Skin epidermis (tissue), 12 donors: Measurements from ENCODE around the gene SMC3.
A peak's percentile ranks its signal among the peaks of the same experiment; 100 is the strongest.

Source experiments
- H3K27ac ChIP-seq, 21 experiments: fragments of 200-600 bp; sonication (generic) in 11 of 21; one replicate each; pipeline ENCODE4 v1.5.0; 2020; ENCODE audit warnings: mild to moderate bottlenecking in 3 of 21, inconsistent platforms in 2 of 21, moderate library complexity in 2 of 21
- H3K4me3 ChIP-seq, 7 experiments: fragments of 200-600 bp; sonication (generic) in 2 of 7; one replicate each; pipeline ENCODE4 v1.5.0; 2020; ENCODE audit warnings: inconsistent platforms in 2 of 7, mild to moderate bottlenecking in 2 of 7, moderate library complexity in 1 of 7

The SMC3 gene

GRCh38 chr10:110540031-110540430, 27.5 kb upstream of the SMC3 start:
- H3K4me3 ChIP-seq = no peak overlapping the region
- no peak overlapping the region for H3K27ac ChIP-seq

- Histone ChIP-seq H3K4me3 (no peak overlapping the region), H3K27ac (no peak overlapping the region)
Measured at GRCh38 chr10:110544958-110545537, 22.4 kb upstream of the SMC3 start.

GRCh38 chr10:110546077-110546476, 21.4 kb upstream of the SMC3 start:
- Histone ChIP-seq H3K27ac (no peak overlapping the region), H3K4me3 (no peak overlapping the region)

GRCh38 chr10:110546499-110547110, 20.9 kb upstream of the SMC3 start:
- no peak overlapping the region for H3K27ac ChIP-seq
- H3K4me3 ChIP-seq = no peak overlapping the region

- no peak overlapping the region for H3K27ac ChIP-seq
- H3K4me3 ChIP-seq = no peak overlapping the region
Measured at GRCh38 chr10:110547139-110547761, 20.2 kb upstream of the SMC3 start.

- Histone ChIP-seq H3K27ac (no peak overlapping the region), H3K4me3 (no peak overlapping the region)
Measured at GRCh38 chr10:110548002-110548401, 19.5 kb upstream of the SMC3 start.

- Histone ChIP-seq H3K4me3 (no peak overlapping the region), H3K27ac (no peak overlapping the region)
Measured at GRCh38 chr10:110549211-110549610, 18.3 kb upstream of the SMC3 start.

GRCh38 chr10:110553905-110554304, 13.6 kb upstream of the SMC3 start:
- no peak overlapping the region for H3K4me3 ChIP-seq

GRCh38 chr10:110556296-110556695, 11.2 kb upstream of the SMC3 start:
- no peak overlapping the region for H3K27ac ChIP-seq
- no peak overlapping the region for H3K4me3 ChIP-seq

More at GRCh38 chr10:110553905-110554304, 13.6 kb upstream of the SMC3 start:
- H3K27ac ChIP-seq = no peak overlapping the region

GRCh38 chr10:110556969-110557601, 10.4 kb upstream of the SMC3 start:
- Histone ChIP-seq H3K27ac (no peak overlapping the region), H3K4me3 (no peak overlapping the region)

- Histone ChIP-seq H3K4me3 (no peak overlapping the region), H3K27ac (no peak overlapping the region)
Measured at GRCh38 chr10:110558041-110558440, 9.5 kb upstream of the SMC3 start.

- H3K4me3 ChIP-seq = no peak overlapping the region
- no peak overlapping the region for H3K27ac ChIP-seq
Measured at GRCh38 chr10:110560012-110560411, 7.5 kb upstream of the SMC3 start.

- H3K4me3 ChIP-seq = no peak overlapping the region
- no peak overlapping the region for H3K27ac ChIP-seq
Measured at GRCh38 chr10:110561292-110561691, 6.2 kb upstream of the SMC3 start.

- H3K27ac ChIP-seq = no peak overlapping the region
Measured at GRCh38 chr10:110562348-110562747, 5.1 kb upstream of the SMC3 start.

GRCh38 chr10:110563132-110563531, 4.4 kb upstream of the SMC3 start:
- no peak overlapping the region for H3K27ac ChIP-seq
- no peak overlapping the region for H3K4me3 ChIP-seq

More at GRCh38 chr10:110562348-110562747, 5.1 kb upstream of the SMC3 start:
- no peak overlapping the region for H3K4me3 ChIP-seq

- H3K27ac ChIP-seq = peak overlapping the region in 19 of 21 experiments; percentile 83 to 98 (median 94)
- peak overlapping the region; percentile 83 to 99 (median 96) for H3K4me3 ChIP-seq
Measured at GRCh38 chr10:110566472-110567200, 859 bp upstream of the SMC3 start.

GRCh38 chr10:110568055-110568735, 700 bp downstream of the SMC3 start:
- Histone ChIP-seq H3K4me3 (peak overlapping the region; percentile 83 to 99 (median 96)), H3K27ac (peak overlapping the region; percentile 83 to 98 (median 93))

- H3K4me3 ChIP-seq = peak overlapping the region in 2 of 7 experiments; percentile 92 to 99
- H3K27ac ChIP-seq = no peak overlapping the region
Measured at GRCh38 chr10:110569122-110569521, 1.6 kb downstream of the SMC3 start.

GRCh38 chr10:110569736-110570135, 2.2 kb downstream of the SMC3 start:
- H3K27ac ChIP-seq = no peak overlapping the region
- no peak overlapping the region for H3K4me3 ChIP-seq
